Peyer's patch (tissue), 4 donors: ENCODE measurements around the gene ZYX.

Experiments
- CTCF ChIP-seq, 6 experiments: fragments of 450-650 bp in 4 of 6; fragments of 200-600 bp in 2 of 6; sonication (generic) in 1 of 6; IDR thresholded peaks; one replicate each; pipeline ENCODE4 v1.5.1; 2017 to 2019; ENCODE audit warnings: antibody characterized with exemption in 6 of 6, mild to moderate bottlenecking in 3 of 6, moderate library complexity in 1 of 6
- POLR2A ChIP-seq, 2 donors: fragments of 450-650 bp; IDR thresholded peaks; one replicate each; pipeline ENCODE4 v1.5.1; 2017; ENCODE audit warnings: antibody characterized with exemption in 2 of 2, mild to moderate bottlenecking in 2 of 2, moderate library complexity in 2 of 2

- TF ChIP-seq POLR2A (IDR thresholded peaks at IDR 0.05) (no peak), CTCF (IDR thresholded peaks at IDR 0.05) (no peak)
These were observed 11.7 kb downstream of the ZYX start for GRCh38 chr7:143392875-143393266.
